SK-N-MC (cell line): ENCODE results near the gene TRIM2.

Experiments
- EZH2 ChIP-seq: fragments of 200-600 bp; sonication (generic); IDR thresholded peaks from one replicate; pipeline ENCODE4 v1.6.1; 2017; ENCODE audit warnings: antibody characterized with exemption
- POLR2AphosphoS5 ChIP-seq: IDR thresholded peaks from 2 replicates; pipeline ENCODE4 v1.6.1; 2012; ENCODE audit warnings: mild to moderate bottlenecking, low read depth, low read length, borderline replicate concordance

DNA sequence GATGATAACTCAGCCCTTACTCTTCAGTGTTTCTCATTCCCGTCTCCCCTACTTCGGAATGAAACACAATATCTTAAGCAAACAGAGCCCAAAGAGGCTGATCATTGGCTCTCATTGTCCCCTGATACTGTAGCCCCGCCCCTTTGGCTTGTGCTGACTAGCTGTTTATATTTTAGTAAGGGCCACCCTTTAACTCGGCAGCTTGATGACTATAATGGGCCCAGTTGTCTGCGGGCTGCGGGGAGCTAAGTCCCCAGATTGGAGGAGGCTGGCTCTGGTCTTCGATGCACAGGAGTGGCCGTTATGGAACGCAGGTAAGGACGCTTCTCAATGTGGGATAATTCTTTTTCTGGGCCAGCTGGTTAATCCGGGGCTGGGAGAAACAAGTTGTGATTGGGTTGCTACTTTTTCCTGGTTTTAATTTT, at the start of gene TRIM2:
- TF ChIP-seq POLR2AphosphoS5 (peak; percentile 82), EZH2 (no peak)
